Endodermal cell (in vitro differentiated cells): ENCODE results near the gene ZMAT5. TPM values are rescaled to one million over a fixed set of nuclear protein-coding genes. Genes with fewer than 3 reads are reported as not detected.

Experiments
- DNase-seq: peaks from one replicate; pipeline ENCODE4 v3.0.0-alpha.2; 2017
- H3K27ac ChIP-seq: 2 replicates; pipeline ENCODE4 v1.5.1; 2013; ENCODE audit warnings: mild to moderate bottlenecking, low read depth, low read length, moderate library complexity
- H3K27me3 ChIP-seq: 2 replicates; pipeline ENCODE4 v1.6.1; 2013; ENCODE audit warnings: mild to moderate bottlenecking, low read length, moderate library complexity; ENCODE audit not compliant: insufficient read depth, control insufficient read depth, poor library complexity, severe bottlenecking
- H3K36me3 ChIP-seq: 2 replicates; pipeline ENCODE4 v1.7.0; 2013; ENCODE audit warnings: mild to moderate bottlenecking, low read length, moderate library complexity; ENCODE audit not compliant: control insufficient read depth, insufficient read depth
- H3K4me1 ChIP-seq: one replicate; pipeline ENCODE4 v1.7.0; 2013; ENCODE audit warnings: low read length; ENCODE audit not compliant: control insufficient read depth, insufficient read depth
- H3K4me3 ChIP-seq: 2 replicates; pipeline ENCODE4 v1.5.1; 2013; ENCODE audit warnings: mild to moderate bottlenecking, low read length, moderate library complexity
- H3K9ac ChIP-seq: 2 replicates; pipeline ENCODE4 v1.6.1; 2013; ENCODE audit warnings: mild to moderate bottlenecking, low read length, moderate library complexity; ENCODE audit not compliant: poor library complexity, severe bottlenecking; ENCODE audit errors: extremely low read depth
- H3K9me3 ChIP-seq: 2 replicates; pipeline ENCODE4 v1.6.1; 2013; ENCODE audit warnings: mild to moderate bottlenecking, low read length, moderate library complexity; ENCODE audit not compliant: control insufficient read depth
- H3K27ac Mint-ChIP-seq: 2 replicates; pipeline ENCODE4 v1.8.0; 2020; ENCODE audit warnings: mixed read lengths
- H3K27me3 Mint-ChIP-seq: 2 replicates; pipeline ENCODE4 v1.8.0; 2021; ENCODE audit warnings: mild to moderate bottlenecking, mixed read lengths; ENCODE audit not compliant: insufficient read depth
- H3K36me3 Mint-ChIP-seq: 2 replicates; pipeline ENCODE4 v1.8.0; 2020; ENCODE audit warnings: low read depth, mixed read lengths
- H3K4me1 Mint-ChIP-seq: 2 replicates; pipeline ENCODE4 v1.8.0; 2020; ENCODE audit warnings: mixed read lengths
- H3K4me3 Mint-ChIP-seq: 2 replicates; pipeline ENCODE4 v1.8.0; 2020; ENCODE audit warnings: mild to moderate bottlenecking, moderate library complexity, mixed read lengths
- H3K9me3 Mint-ChIP-seq: 2 replicates; pipeline ENCODE4 v1.8.0; 2020; ENCODE audit warnings: mild to moderate bottlenecking, mixed read lengths
- CTCF ChIP-seq: fragments of 200-600 bp; sonication (generic); conservative IDR thresholded peaks from 2 replicates; pipeline ENCODE4 v1.5.0; 2021; ENCODE audit warnings: antibody characterized with exemption, mild to moderate bottlenecking
- WGBS, 2 experiments: methylation state at CpG; one replicate each; pipeline versions ENCODE4 v1.1.5 to v1.1.7; 2013; ENCODE audit warnings: missing lambda C conversion rate in 2 of 2, mixed read lengths in 1 of 2; ENCODE audit not compliant: insufficient coverage in 1 of 2, insufficient read length in 1 of 2; 5-methylcytosine and 5-hydroxymethylcytosine counted together
- total RNA-seq, 2 donors: library from RNA; stranded (reverse); fragmentation: NEBNext Ultra II Directional in 1 of 2; extraction: Animal tissue kit (Norgen Biotek cat#: 25700) in 1 of 2; gene quantifications; 2 replicates in 1 of 2; 3 replicates in 1 of 2; pipeline ENCODE4 v1.2.1, GENCODE V29; 2021

The ZMAT5 gene
- total RNA-seq, 2 donors from 2014 or later: 15.5 to 22.5 TPM

- no peak for TF ChIP-seq CTCF
- no peaks in the 10 kb centered on the region for H3K9me3 ChIP-seq
These were observed 44.2 kb downstream of the ZMAT5 start for GRCh38 chr22:29722587-29722986.

GRCh38 chr22:29722151-29722550, 44.7 kb downstream of the ZMAT5 start:
- no peak for DNase-seq
- H3K27ac ChIP-seq: no peak overlapping the region
- Mint-ChIP-seq H3K4me3 (no peak overlapping the region), H3K4me1 (peaks cover 8% of the 10 kb centered on the region), H3K27ac (no peak overlapping the region), H3K27me3 (peaks cover 75% of the 10 kb centered on the region), H3K9me3 (no peaks in the 10 kb centered on the region), H3K36me3 (no peaks in the 10 kb centered on the region)
- H3K36me3 ChIP-seq: no peaks in the 10 kb centered on the region
- H3K4me1 ChIP-seq: no peaks in the 10 kb centered on the region
- H3K9ac ChIP-seq: no peak overlapping the region
- H3K27me3 ChIP-seq: peaks cover 75% of the 10 kb centered on the region
- H3K4me3 ChIP-seq: no peak overlapping the region
- TF ChIP-seq CTCF: no peak
- WGBS, 2 experiments: 90 to 93% methylated on average over 5 to 7 of the region's 7 CpGs
- no peaks in the 10 kb centered on the region for H3K9me3 ChIP-seq

More at GRCh38 chr22:29722587-29722986, 44.2 kb downstream of the ZMAT5 start:
- H3K27me3 ChIP-seq: peaks cover 71% of the 10 kb centered on the region
- no peak overlapping the region for H3K4me3 Mint-ChIP-seq
- H3K36me3 ChIP-seq: no peaks in the 10 kb centered on the region
- no peak overlapping the region for H3K9ac ChIP-seq
- DNase-seq: peak; percentile 41
- 84 to 100% methylated on average over 3 to 16 of the region's 16 CpGs for WGBS, 2 experiments
- H3K4me1 ChIP-seq: no peaks in the 10 kb centered on the region
- peaks cover 70% of the 10 kb centered on the region for H3K27me3 Mint-ChIP-seq
- H3K27ac ChIP-seq: no peak overlapping the region
- H3K9me3 Mint-ChIP-seq: no peaks in the 10 kb centered on the region
- H3K4me1 Mint-ChIP-seq: peaks cover 8% of the 10 kb centered on the region
- H3K4me3 ChIP-seq: no peak overlapping the region
- H3K36me3 Mint-ChIP-seq: no peaks in the 10 kb centered on the region
- H3K27ac Mint-ChIP-seq: no peak overlapping the region

GRCh38 chr22:29720811-29721323, 45.9 kb downstream of the ZMAT5 start:
- no peaks in the 10 kb centered on the region for H3K9me3 Mint-ChIP-seq
- no peaks in the 10 kb centered on the region for H3K36me3 Mint-ChIP-seq
- no peak overlapping the region for H3K4me3 ChIP-seq
- H3K27me3 Mint-ChIP-seq: peaks cover 80% of the 10 kb centered on the region
- no peaks in the 10 kb centered on the region for H3K4me1 ChIP-seq
- no peaks in the 10 kb centered on the region for H3K36me3 ChIP-seq
- DNase-seq: no peak
- no peak overlapping the region for H3K27ac Mint-ChIP-seq
- 8 to 13% methylated on average over 10 to 51 of the region's 53 CpGs for WGBS, 2 experiments
- H3K27me3 ChIP-seq: peaks cover 79% of the 10 kb centered on the region
- H3K9ac ChIP-seq: no peak overlapping the region
- no peaks in the 10 kb centered on the region for H3K4me1 Mint-ChIP-seq
- no peak overlapping the region for H3K27ac ChIP-seq
- TF ChIP-seq CTCF: no peak
- H3K4me3 Mint-ChIP-seq: peak overlapping the region; percentile 21
- no peaks in the 10 kb centered on the region for H3K9me3 ChIP-seq
